ENCODE data around the gene WDR76. TPM values are rescaled to one million over a fixed set of nuclear protein-coding genes. Genes with fewer than 3 reads are reported as not detected.

The WDR76 gene
- total and polyA plus RNA-seq, 12 donors = 0.74 to 8.2 (median 2.0) TPM

- Histone ChIP-seq H3K9me3 (replicated peaks in 1 of 3) (no peaks in the 10 kb centered on the region), H3K27me3 (no peaks in the 10 kb centered on the region), H3K27ac (no peak overlapping the region), H3K4me1 (replicated peaks in 1 of 2) (no peaks in the 10 kb centered on the region), H3K36me3 (replicated peaks in 1 of 2) (no peaks in the 10 kb centered on the region), H3K4me3 (no peak overlapping the region)
- intact Hi-C loops (cut with DNase I) = no loop called here
- TF ChIP-seq POLR2A (IDR thresholded peaks at IDR 0.05) (no peak), CTCF (IDR thresholded peaks at IDR 0.05) (no peak)
- no peak for DNase-seq
Measured at GRCh38 chr15:43845421-43845820, 18.6 kb downstream of the WDR76 start.

GRCh38 chr15:43851251-43851650 lies 24.4 kb downstream of the WDR76 start:
- no peak for DNase-seq
- Histone ChIP-seq H3K36me3 (replicated peaks in 1 of 2) (no peaks in the 10 kb centered on the region), H3K4me3 (no peak overlapping the region), H3K27me3 (no peaks in the 10 kb centered on the region), H3K4me1 (replicated peaks in 1 of 2) (no peaks in the 10 kb centered on the region), H3K9me3 (replicated peaks in 1 of 3) (no peaks in the 10 kb centered on the region), H3K27ac (no peak overlapping the region)
- no peak for TF ChIP-seq POLR2A (IDR thresholded peaks at IDR 0.05)
- TF ChIP-seq CTCF (IDR thresholded peaks at IDR 0.05) = no peak
- WGBS, 4 donors = 95 to 98% (median 98%) methylated on average over 3 of the region's 3 CpGs
- intact Hi-C loops (cut with DNase I) = no loop called here

GRCh38 chr15:43852607-43853006 lies 25.8 kb downstream of the WDR76 start:
- WGBS, 4 donors = 95 to 99% (median 97%) methylated on average over 4 of the region's 4 CpGs
- TF ChIP-seq CTCF (IDR thresholded peaks at IDR 0.05) = no peak
- Histone ChIP-seq H3K36me3 (replicated peaks in 1 of 2) (no peaks in the 10 kb centered on the region), H3K4me3 (no peak overlapping the region), H3K27ac (no peak overlapping the region), H3K4me1 (replicated peaks in 1 of 2) (no peaks in the 10 kb centered on the region), H3K9me3 (replicated peaks in 1 of 3) (no peaks in the 10 kb centered on the region), H3K27me3 (no peaks in the 10 kb centered on the region)
- intact Hi-C loops (cut with DNase I) = no loop called here
- DNase-seq = no peak

GRCh38 chr15:43854801-43855200 lies 28.0 kb downstream of the WDR76 start:
- Histone ChIP-seq H3K4me1 (replicated peaks in 1 of 2) (no peaks in the 10 kb centered on the region), H3K4me3 (no peak overlapping the region), H3K9me3 (replicated peaks in 1 of 3) (no peaks in the 10 kb centered on the region), H3K27ac (no peak overlapping the region), H3K27me3 (no peaks in the 10 kb centered on the region), H3K36me3 (replicated peaks in 1 of 2) (no peaks in the 10 kb centered on the region)
- TF ChIP-seq POLR2A (IDR thresholded peaks at IDR 0.05) = no peak
- no peak for TF ChIP-seq CTCF (IDR thresholded peaks at IDR 0.05)
- DNase-seq = no peak
- intact Hi-C loops (cut with DNase I) = no loop called here
- 85 to 91% (median 89%) methylated on average over 6 of the region's 6 CpGs for WGBS, 4 donors

Measured in adrenal gland (tissue), 12 donors.